ENCODE measurements around the gene ARHGAP24.

- TF ChIP-seq CTCF (IDR thresholded peaks at IDR 0.05): no peak
- no peak for TF ChIP-seq POLR2A (IDR thresholded peaks at IDR 0.05)
These were observed 105.0 kb downstream of the ARHGAP24 start for GRCh38 chr4:85579942-85580341.
